HG02571 (cell line): ENCODE measurements around the gene NAPG.
A peak's percentile ranks its signal among the peaks of the same experiment; 100 is the strongest.
"Not testable (repeated sequence)": the region's sequence is repeated elsewhere in the genome, so short reads cannot be mapped to it uniquely, and the experiment has no call there.

Experiments used
- ATAC-seq: cut with Tn5 transposase; IDR thresholded peaks from one replicate; pipeline ENCODE4 v1.9.1; 2021; ENCODE audit warnings: mild to moderate bottlenecking, moderate library complexity; ENCODE audit not compliant: unreplicated experiment

Gene NAPG

GRCh38 chr18:10525697-10526560 lies at the start of gene NAPG:
TSS of gene NAPG (plus strand) at chr18:10526027. CDS start at chr18:10526103, 76 bp downstream.
- ATAC-seq, result peak; percentile 69

DNA sequence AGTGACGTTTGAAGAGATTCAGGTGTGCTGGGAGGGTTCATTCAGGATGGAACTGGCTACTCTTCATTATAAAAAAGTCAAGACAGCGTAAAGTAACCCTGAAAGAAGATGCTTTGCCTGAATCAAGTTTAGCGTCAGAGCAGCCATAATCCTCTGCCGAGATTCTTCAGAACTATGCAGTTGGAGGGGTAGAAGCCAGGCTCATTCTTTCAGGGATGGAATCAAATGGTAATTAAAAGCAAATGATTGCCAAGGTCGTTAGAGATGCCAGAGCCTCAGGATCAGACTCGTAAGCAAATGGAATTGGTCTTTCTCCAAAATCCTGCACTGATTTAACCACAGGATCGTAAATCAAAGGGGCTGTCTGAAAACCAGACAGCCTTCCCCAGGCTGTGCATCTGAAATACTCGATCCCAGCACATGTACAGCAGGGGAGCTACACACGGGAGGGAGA lies 49.5 kb upstream of the NAPG start:
- ATAC-seq, result no peak

- ATAC-seq, result no peak
Measured at GRCh38 chr18:10477121-10477862, 48.5 kb upstream of the NAPG start.

- ATAC-seq, result no peak
Measured at GRCh38 chr18:10477863-10478260, 48.0 kb upstream of the NAPG start.

DNA sequence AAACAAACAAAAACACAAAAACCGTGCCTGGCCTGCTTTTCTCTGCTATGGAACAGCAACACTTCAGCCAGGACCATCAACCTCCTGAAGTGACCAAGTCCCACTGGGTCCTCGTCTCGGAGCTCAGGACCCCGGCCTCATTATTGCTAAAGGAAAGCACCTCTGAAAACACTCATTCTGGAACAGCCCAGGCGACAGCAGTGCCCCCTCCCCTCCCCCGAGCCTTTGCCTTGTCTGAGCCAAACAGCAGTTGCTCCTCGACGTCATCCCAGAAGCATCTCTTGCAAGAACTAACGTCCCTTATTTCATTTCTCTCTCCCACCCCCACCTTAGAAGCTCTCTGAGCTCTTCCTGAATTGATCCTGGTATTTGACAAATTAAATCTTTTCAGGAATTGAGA lies 44.0 kb upstream of the NAPG start:
- no peak for ATAC-seq

- peak; percentile 7 for ATAC-seq
Measured at GRCh38 chr18:10482363-10482984, 43.4 kb upstream of the NAPG start.

DNA sequence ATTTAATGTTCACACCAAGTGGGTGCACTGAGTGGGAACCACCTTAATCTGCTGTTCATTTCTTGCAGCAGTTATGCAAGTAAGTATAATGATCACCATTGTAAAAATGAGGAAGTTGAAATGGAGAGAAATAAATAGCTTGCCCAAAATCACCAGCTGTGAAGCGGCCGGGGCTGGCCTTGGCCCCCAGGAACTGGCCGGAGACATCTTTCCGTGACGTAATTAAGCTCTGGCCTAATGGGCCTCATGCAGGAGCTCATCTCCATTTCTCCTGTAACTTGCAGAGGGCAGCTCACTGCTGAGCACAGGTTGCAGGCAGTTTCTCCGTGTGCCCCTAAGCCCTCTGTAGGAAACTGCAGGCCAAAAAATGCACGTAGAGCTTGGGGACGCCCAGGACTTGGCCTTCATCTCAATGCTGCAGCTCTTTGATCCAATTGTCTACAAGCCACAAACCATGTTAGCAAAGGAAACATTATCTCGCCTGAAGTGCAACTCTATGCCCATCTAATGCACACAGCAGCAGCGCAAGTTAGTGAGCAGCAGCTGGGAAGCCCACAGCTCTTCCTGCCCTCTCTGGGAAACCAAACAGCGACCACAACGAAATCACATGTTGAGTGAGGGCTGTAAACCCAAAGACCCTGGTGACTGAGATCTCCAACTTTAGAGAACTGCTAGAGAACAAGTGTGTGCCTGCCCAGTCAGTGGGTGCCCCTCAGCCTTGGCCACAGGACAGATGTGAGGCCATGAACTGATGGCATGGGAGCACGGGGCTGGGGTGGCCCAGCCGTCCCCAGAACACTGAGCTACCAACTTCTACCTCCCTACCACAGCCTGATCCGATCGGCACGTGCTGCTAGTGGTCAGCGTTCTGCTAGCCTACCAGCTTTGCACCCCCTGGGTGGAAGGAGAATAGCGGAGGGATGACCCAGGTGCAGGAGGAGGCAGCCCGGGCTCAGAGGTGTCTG lies 42.6 kb upstream of the NAPG start:
- peak; percentile 73 for ATAC-seq

- ATAC-seq, result no peak
Measured at GRCh38 chr18:10485475-10485874, 40.4 kb upstream of the NAPG start.

GRCh38 chr18:10486362-10486761 lies 39.5 kb upstream of the NAPG start:
- ATAC-seq, result no peak

GRCh38 chr18:10487154-10487553 lies 38.7 kb upstream of the NAPG start:
- ATAC-seq, result no peak

DNA sequence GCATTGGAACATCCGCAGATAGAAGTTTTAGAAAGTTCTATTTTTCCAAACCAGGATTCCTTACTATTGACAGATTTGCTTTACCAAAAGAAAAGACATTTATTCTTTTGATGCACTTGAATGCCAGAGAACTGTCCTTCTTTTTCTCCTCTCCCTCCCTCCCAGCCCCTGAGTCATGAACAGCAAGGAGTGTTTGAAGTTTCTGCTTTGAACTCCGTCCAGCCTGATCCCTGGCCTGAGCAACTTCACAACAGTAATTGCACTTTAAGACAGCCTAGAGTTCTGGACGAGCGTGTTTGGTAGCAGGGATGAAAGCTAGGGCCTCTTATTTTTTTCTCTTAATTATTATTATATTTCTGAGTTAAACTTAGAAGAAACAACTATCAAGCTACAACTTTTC lies 37.8 kb upstream of the NAPG start:
- ATAC-seq, result no peak

- peak; percentile 87 for ATAC-seq
Measured at GRCh38 chr18:10490401-10491165, 35.2 kb upstream of the NAPG start.

GRCh38 chr18:10495936-10496335 lies 29.9 kb upstream of the NAPG start:
- ATAC-seq, result no peak

- no peak for ATAC-seq
Measured at GRCh38 chr18:10497206-10497749, 28.5 kb upstream of the NAPG start.

GRCh38 chr18:10499230-10499629 lies 26.6 kb upstream of the NAPG start:
- ATAC-seq, result no peak

- ATAC-seq, result no peak
Measured at GRCh38 chr18:10500038-10500437, 25.8 kb upstream of the NAPG start.

- ATAC-seq, result no peak
Measured at GRCh38 chr18:10504723-10505122, 21.1 kb upstream of the NAPG start.

- ATAC-seq, result not testable (repeated sequence)
Measured at GRCh38 chr18:10505892-10506291, 19.9 kb upstream of the NAPG start.

GRCh38 chr18:10508591-10508990 lies 17.2 kb upstream of the NAPG start:
- no peak for ATAC-seq
